ENCODE data around the gene LYPD6B.

The LYPD6B gene

DNA sequence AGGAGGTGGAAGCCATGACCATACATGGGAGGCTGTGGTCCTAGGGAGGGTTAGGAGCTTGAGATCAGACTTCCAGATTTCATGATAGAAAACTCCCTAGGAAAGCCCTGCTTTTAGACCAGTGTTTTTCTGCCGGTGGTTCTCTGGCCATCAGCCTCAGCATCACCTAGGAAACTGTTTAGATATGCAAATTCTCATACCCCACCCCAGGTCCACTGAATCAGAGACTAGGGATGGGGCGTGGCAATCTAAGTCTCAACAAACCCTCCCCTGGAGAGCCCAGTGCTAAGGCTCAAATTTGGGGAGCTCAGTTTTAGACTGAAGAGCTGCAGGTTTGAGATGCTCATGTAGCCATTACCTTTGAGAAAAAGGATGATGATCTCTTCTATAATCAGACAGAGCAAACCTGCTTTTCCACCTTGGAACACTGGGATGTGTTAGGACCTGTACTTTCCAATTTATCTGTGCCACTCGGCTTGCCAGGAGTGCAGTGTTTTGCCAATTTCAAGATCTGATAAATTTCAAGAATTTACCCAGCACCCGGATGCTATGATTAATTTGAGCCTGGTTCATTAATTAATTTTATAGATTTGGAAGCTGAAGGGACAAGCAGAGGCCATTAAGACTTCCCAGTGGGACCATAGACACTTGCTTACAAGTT, 31.5 kb upstream of the LYPD6B start:
- H3K4me3 ChIP-seq (ENCODE audit: low read length in 2 of 2) = no peak overlapping the region
- H4K91ac ChIP-seq (ENCODE audit: low read depth, low read length, poor library complexity) = no peak overlapping the region
- no peak overlapping the region for H2BK120ac ChIP-seq (ENCODE audit: low read depth, low read length)
- no peak overlapping the region for H3K23ac ChIP-seq (ENCODE audit: low read depth, low read length, poor library complexity)
- no peak overlapping the region for H2BK12ac ChIP-seq (ENCODE audit: low read length)
- no peak overlapping the region for H4K8ac ChIP-seq (ENCODE audit: low read depth, low read length)
- H3K18ac ChIP-seq (ENCODE audit: low read length) = no peak overlapping the region
- H2BK15ac ChIP-seq (ENCODE audit: low read length) = no peak overlapping the region
- H3K4ac ChIP-seq (ENCODE audit: low read length) = no peak overlapping the region
- no peak overlapping the region for H3K14ac ChIP-seq (ENCODE audit: low read length)
- WGBS, 2 donors (ENCODE audit: extremely low coverage in 2 of 2, insufficient read length in 2 of 2, insufficient replicate concordance in 1 of 2) = no CpG with 5 or more reads among the region's 4 CpGs
- no peak overlapping the region for H2AFZ ChIP-seq (ENCODE audit: low read length)
- DNase-seq (ENCODE audit: low spot score) = no peak
- no peak overlapping the region for H2AK5ac ChIP-seq (ENCODE audit: low read depth, low read length)
- no peaks in the 10 kb centered on the region for H3K27me3 ChIP-seq (ENCODE audit: control insufficient read depth in 3 of 3, insufficient read depth in 3 of 3, low read depth in 1 of 3, low read length in 3 of 3)
- no peak overlapping the region for H3K4me2 ChIP-seq (ENCODE audit: insufficient read depth, low read length, poor library complexity, severe bottlenecking)
- no peaks in the 10 kb centered on the region for H3K79me1 ChIP-seq (ENCODE audit: low read depth, low read length)
- H3K9ac ChIP-seq (ENCODE audit: low read depth, low read length, poor library complexity) = no peak overlapping the region
- peaks cover 14 to 15% of the 10 kb centered on the region in 2 donors for H3K9me3 ChIP-seq (replicated peaks in 1 of 2; ENCODE audit: control insufficient read depth in 2 of 2, insufficient read depth in 1 of 2, low read depth in 1 of 2, low read length in 2 of 2)
- H3K27ac ChIP-seq (replicated peaks; ENCODE audit: low read length) = no peak overlapping the region
- H3K36me3 ChIP-seq (replicated peaks in 1 of 2; ENCODE audit: control insufficient read depth in 2 of 2, insufficient read depth in 2 of 2, low read length in 2 of 2) = peaks cover 43 to 97% of the 10 kb centered on the region in 2 donors
- no peak overlapping the region for H2BK5ac ChIP-seq (ENCODE audit: low read length)
- peaks cover 0 to 1% of the 10 kb centered on the region in 2 donors for H3K4me1 ChIP-seq (ENCODE audit: control insufficient read depth in 2 of 2, insufficient read depth in 1 of 2, low read depth in 1 of 2, low read length in 2 of 2)

DNA sequence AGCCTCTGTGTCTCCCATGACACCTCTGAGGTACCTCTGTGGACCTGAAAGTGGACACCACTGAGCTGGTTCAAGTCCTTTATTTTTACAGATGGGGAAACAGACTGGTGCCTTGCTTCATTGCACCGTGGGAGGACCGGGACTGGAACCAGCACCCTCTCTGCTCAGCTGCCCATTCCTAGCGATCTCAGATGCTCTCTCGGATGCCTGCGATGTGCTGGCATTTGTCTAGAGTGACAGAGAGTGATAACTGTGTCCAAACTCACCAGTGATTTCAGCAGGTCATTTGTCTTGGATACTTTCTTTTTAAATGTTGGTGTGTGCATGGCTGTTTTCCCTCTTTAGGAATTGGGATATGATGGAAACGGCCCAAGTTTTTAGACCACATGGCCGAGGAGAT, 30.1 kb upstream of the LYPD6B start:
- Histone ChIP-seq H3K79me1 (ENCODE audit: low read depth, low read length) (no peaks in the 10 kb centered on the region), H3K4me3 (ENCODE audit: low read length in 2 of 2) (no peak overlapping the region), H3K27ac (replicated peaks; ENCODE audit: low read length) (no peak overlapping the region), H2BK15ac (ENCODE audit: low read length) (no peak overlapping the region), H2BK120ac (ENCODE audit: low read depth, low read length) (no peak overlapping the region), H3K14ac (ENCODE audit: low read length) (no peak overlapping the region), H2AK5ac (ENCODE audit: low read depth, low read length) (no peak overlapping the region), H2BK5ac (ENCODE audit: low read length) (no peak overlapping the region), H4K8ac (ENCODE audit: low read depth, low read length) (no peak overlapping the region), H3K27me3 (ENCODE audit: control insufficient read depth in 3 of 3, insufficient read depth in 3 of 3, low read depth in 1 of 3, low read length in 3 of 3) (no peaks in the 10 kb centered on the region), H2AFZ (ENCODE audit: low read length) (no peak overlapping the region), H3K36me3 (replicated peaks in 1 of 2; ENCODE audit: control insufficient read depth in 2 of 2, insufficient read depth in 2 of 2, low read length in 2 of 2) (peaks cover 40 to 97% of the 10 kb centered on the region in 2 donors), H2BK12ac (ENCODE audit: low read length) (no peak overlapping the region), H3K4ac (ENCODE audit: low read length) (no peak overlapping the region), H3K4me2 (ENCODE audit: insufficient read depth, low read length, poor library complexity, severe bottlenecking) (no peak overlapping the region), H4K91ac (ENCODE audit: low read depth, low read length, poor library complexity) (no peak overlapping the region), H3K4me1 (ENCODE audit: control insufficient read depth in 2 of 2, insufficient read depth in 1 of 2, low read depth in 1 of 2, low read length in 2 of 2) (peaks cover 0 to 1% of the 10 kb centered on the region in 2 donors), H3K9me3 (replicated peaks in 1 of 2; ENCODE audit: control insufficient read depth in 2 of 2, insufficient read depth in 1 of 2, low read depth in 1 of 2, low read length in 2 of 2) (peaks cover 2% of the 10 kb centered on the region in 2 donors), H3K18ac (ENCODE audit: low read length) (no peak overlapping the region), H3K23ac (ENCODE audit: low read depth, low read length, poor library complexity) (no peak overlapping the region), H3K9ac (ENCODE audit: low read depth, low read length, poor library complexity) (no peak overlapping the region)
- no peak for DNase-seq (ENCODE audit: low spot score)
- no CpG with 5 or more reads among the region's 7 CpGs for WGBS, 2 donors (ENCODE audit: extremely low coverage in 2 of 2, insufficient read length in 2 of 2, insufficient replicate concordance in 1 of 2)

DNA sequence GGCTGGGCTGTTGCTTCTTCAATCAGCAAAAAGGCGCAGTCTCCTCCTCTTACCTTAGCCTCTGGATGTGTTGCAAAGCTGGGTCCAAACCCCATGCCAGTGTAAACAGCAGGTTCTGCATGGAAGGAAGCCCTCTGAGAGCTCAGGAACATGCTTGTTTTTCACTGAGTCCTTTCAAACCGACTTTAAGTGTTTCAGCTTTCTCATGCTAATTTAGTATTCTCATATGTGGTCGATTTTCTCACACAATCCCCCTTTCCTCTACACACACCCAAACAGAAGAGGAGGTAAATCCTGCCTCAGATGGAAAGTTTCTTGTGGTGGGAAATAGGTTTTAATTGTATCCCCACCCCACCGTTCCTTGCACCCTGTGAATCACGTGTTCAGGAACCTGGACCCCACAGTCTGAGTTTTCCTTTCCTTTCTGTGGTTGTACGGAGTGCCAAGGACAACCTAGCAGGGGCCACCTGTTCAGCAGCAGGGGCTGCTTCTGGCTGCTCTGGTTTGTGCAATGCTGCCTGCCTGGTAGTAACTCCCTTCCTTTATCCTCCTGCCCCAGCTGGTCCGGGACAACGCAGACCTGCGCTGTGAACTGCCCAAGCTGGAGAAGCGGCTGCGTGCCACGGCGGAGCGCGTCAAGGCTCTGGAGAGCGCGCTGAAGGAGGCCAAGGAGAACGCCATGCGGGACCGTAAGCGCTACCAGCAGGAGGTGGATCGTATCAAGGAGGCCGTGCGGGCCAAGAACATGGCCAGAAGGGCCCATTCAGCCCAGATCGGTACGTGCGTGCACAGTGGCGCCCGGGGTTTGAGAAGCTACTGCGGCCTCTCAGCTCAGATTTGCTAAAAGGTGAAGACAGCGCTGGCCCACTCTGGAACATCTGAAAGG, 28.7 kb upstream of the LYPD6B start:
- H3K4me1 ChIP-seq (ENCODE audit: control insufficient read depth in 2 of 2, insufficient read depth in 1 of 2, low read depth in 1 of 2, low read length in 2 of 2) = peaks cover 0 to 1% of the 10 kb centered on the region in 2 donors
- H2AK5ac ChIP-seq (ENCODE audit: low read depth, low read length) = no peak overlapping the region
- H3K79me1 ChIP-seq (ENCODE audit: low read depth, low read length) = no peaks in the 10 kb centered on the region
- no peak overlapping the region for H3K14ac ChIP-seq (ENCODE audit: low read length)
- no peak overlapping the region for H2BK12ac ChIP-seq (ENCODE audit: low read length)
- H3K9me3 ChIP-seq (replicated peaks in 1 of 2; ENCODE audit: control insufficient read depth in 2 of 2, insufficient read depth in 1 of 2, low read depth in 1 of 2, low read length in 2 of 2) = peaks cover 0 to 2% of the 10 kb centered on the region in 2 donors
- H3K4me3 ChIP-seq (ENCODE audit: low read length in 2 of 2) = no peak overlapping the region
- no peak for DNase-seq (ENCODE audit: low spot score)
- no peaks in the 10 kb centered on the region for H3K27me3 ChIP-seq (ENCODE audit: control insufficient read depth in 3 of 3, insufficient read depth in 3 of 3, low read depth in 1 of 3, low read length in 3 of 3)
- no peak overlapping the region for H3K27ac ChIP-seq (replicated peaks; ENCODE audit: low read length)
- H3K36me3 ChIP-seq (replicated peaks in 1 of 2; ENCODE audit: control insufficient read depth in 2 of 2, insufficient read depth in 2 of 2, low read length in 2 of 2) = peaks cover 42 to 95% of the 10 kb centered on the region in 2 donors
- H2BK5ac ChIP-seq (ENCODE audit: low read length) = no peak overlapping the region
- no peak overlapping the region for H4K8ac ChIP-seq (ENCODE audit: low read depth, low read length)
- no peak overlapping the region for H3K23ac ChIP-seq (ENCODE audit: low read depth, low read length, poor library complexity)
- no peak overlapping the region for H3K4me2 ChIP-seq (ENCODE audit: insufficient read depth, low read length, poor library complexity, severe bottlenecking)
- H3K4ac ChIP-seq (ENCODE audit: low read length) = no peak overlapping the region
- WGBS, 2 donors (ENCODE audit: extremely low coverage in 2 of 2, insufficient read length in 2 of 2, insufficient replicate concordance in 1 of 2) = no CpG with 5 or more reads among the region's 31 CpGs
- no peak overlapping the region for H2AFZ ChIP-seq (ENCODE audit: low read length)
- no peak overlapping the region for H2BK120ac ChIP-seq (ENCODE audit: low read depth, low read length)
- H3K9ac ChIP-seq (ENCODE audit: low read depth, low read length, poor library complexity) = no peak overlapping the region
- no peak overlapping the region for H3K18ac ChIP-seq (ENCODE audit: low read length)
- H2BK15ac ChIP-seq (ENCODE audit: low read length) = no peak overlapping the region
- no peak overlapping the region for H4K91ac ChIP-seq (ENCODE audit: low read depth, low read length, poor library complexity)

DNA sequence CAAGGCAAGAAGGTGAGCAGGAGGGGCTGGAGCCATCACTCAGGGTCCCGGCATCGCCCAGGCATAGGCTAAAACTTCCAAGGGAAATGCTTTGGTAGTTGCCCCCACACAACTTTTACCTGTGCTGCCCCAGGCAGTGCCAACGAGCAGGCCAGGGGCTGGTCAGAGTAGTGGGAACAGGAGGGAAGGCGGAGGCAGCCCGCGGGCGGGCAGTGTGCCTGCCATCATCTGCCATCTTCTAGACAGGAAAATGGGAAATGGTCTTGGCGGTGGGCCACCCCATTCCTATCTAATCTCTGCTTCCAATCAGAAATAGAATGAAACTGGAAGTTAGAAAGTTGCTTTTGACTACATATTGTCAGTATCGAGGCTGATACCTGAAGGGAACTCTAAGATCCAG, 26.0 kb upstream of the LYPD6B start:
- Histone ChIP-seq H3K27me3 (ENCODE audit: control insufficient read depth in 3 of 3, insufficient read depth in 3 of 3, low read depth in 1 of 3, low read length in 3 of 3) (no peaks in the 10 kb centered on the region), H2BK12ac (ENCODE audit: low read length) (no peak overlapping the region), H4K91ac (ENCODE audit: low read depth, low read length, poor library complexity) (no peak overlapping the region), H3K4me2 (ENCODE audit: insufficient read depth, low read length, poor library complexity, severe bottlenecking) (no peak overlapping the region), H3K4ac (ENCODE audit: low read length) (no peak overlapping the region), H3K4me1 (ENCODE audit: control insufficient read depth in 2 of 2, insufficient read depth in 1 of 2, low read depth in 1 of 2, low read length in 2 of 2) (no peaks in the 10 kb centered on the region), H3K4me3 (ENCODE audit: low read length in 2 of 2) (no peak overlapping the region), H4K8ac (ENCODE audit: low read depth, low read length) (no peak overlapping the region), H3K14ac (ENCODE audit: low read length) (no peak overlapping the region), H3K27ac (replicated peaks; ENCODE audit: low read length) (no peak overlapping the region), H3K36me3 (replicated peaks in 1 of 2; ENCODE audit: control insufficient read depth in 2 of 2, insufficient read depth in 2 of 2, low read length in 2 of 2) (peaks cover 39 to 88% of the 10 kb centered on the region in 2 donors), H2BK5ac (ENCODE audit: low read length) (no peak overlapping the region), H3K9me3 (replicated peaks in 1 of 2; ENCODE audit: control insufficient read depth in 2 of 2, insufficient read depth in 1 of 2, low read depth in 1 of 2, low read length in 2 of 2) (peaks cover 0 to 2% of the 10 kb centered on the region in 2 donors), H3K9ac (ENCODE audit: low read depth, low read length, poor library complexity) (no peak overlapping the region), H3K23ac (ENCODE audit: low read depth, low read length, poor library complexity) (no peak overlapping the region), H3K79me1 (ENCODE audit: low read depth, low read length) (no peaks in the 10 kb centered on the region), H2BK120ac (ENCODE audit: low read depth, low read length) (no peak overlapping the region), H2BK15ac (ENCODE audit: low read length) (no peak overlapping the region), H2AK5ac (ENCODE audit: low read depth, low read length) (no peak overlapping the region), H2AFZ (ENCODE audit: low read length) (no peak overlapping the region), H3K18ac (ENCODE audit: low read length) (no peak overlapping the region)
- no CpG with 5 or more reads among the region's 9 CpGs for WGBS, 2 donors (ENCODE audit: extremely low coverage in 2 of 2, insufficient read length in 2 of 2, insufficient replicate concordance in 1 of 2)
- DNase-seq (ENCODE audit: low spot score) = no peak
